Activated naive CD4-positive, alpha-beta T cell treated with Interleukin-2 at 50 U/mL for 16 hours (primary cell): ENCODE measurements around the gene STX5.
"Not testable (repeated sequence)": the region's sequence is repeated elsewhere in the genome, so short reads cannot be mapped to it uniquely, and the experiment has no call there.

Source experiments
- DNase-seq: peaks from one replicate; pipeline ENCODE4 v3.0.0-alpha.2; 2020

The STX5 gene

GRCh38 chr11:62854013-62854824, 22.4 kb upstream of the STX5 start:
- DNase-seq, result no peak

- DNase-seq, result peak; percentile 41
Measured at GRCh38 chr11:62853279-62853965, 21.6 kb upstream of the STX5 start.

- no peak for DNase-seq
Measured at GRCh38 chr11:62852523-62853188, 20.8 kb upstream of the STX5 start.

- DNase-seq, result no peak
Measured at GRCh38 chr11:62851807-62852522, 20.1 kb upstream of the STX5 start.

- DNase-seq, result no peak
Measured at GRCh38 chr11:62850911-62851806, 19.3 kb upstream of the STX5 start.

- no peak for DNase-seq
Measured at GRCh38 chr11:62847767-62848314, 16.0 kb upstream of the STX5 start.

- DNase-seq, result no peak
Measured at GRCh38 chr11:62846177-62846576, 14.3 kb upstream of the STX5 start.

- DNase-seq, result no peak
Measured at GRCh38 chr11:62844154-62844553, 12.3 kb upstream of the STX5 start.

GRCh38 chr11:62843466-62843865, 11.6 kb upstream of the STX5 start:
- no peak for DNase-seq

- DNase-seq, result not testable (repeated sequence)
Measured at GRCh38 chr11:62842891-62843290, 11.0 kb upstream of the STX5 start.

GRCh38 chr11:62842171-62842741, 10.4 kb upstream of the STX5 start:
- peak; percentile 34 for DNase-seq

GRCh38 chr11:62841361-62842170, 9.7 kb upstream of the STX5 start:
- DNase-seq, result peak; percentile 81

GRCh38 chr11:62840721-62841360, 9.0 kb upstream of the STX5 start:
- DNase-seq, result peak; percentile 88

GRCh38 chr11:62839050-62839945, 7.4 kb upstream of the STX5 start, which contains the start of gene WDR74:
TSS of gene WDR74 (minus strand) at chr11:62839590. CDS start at chr11:62839570, 20 bp downstream.
- DNase-seq, result peak; percentile 93

GRCh38 chr11:62835336-62835735, 3.5 kb upstream of the STX5 start:
- no peak for DNase-seq

- DNase-seq, result no peak
Measured at GRCh38 chr11:62832336-62833234, 734 bp upstream of the STX5 start, which contains the start of gene TEX54. TSS of gene TEX54 (minus strand) at chr11:62832841.

- DNase-seq, result no peak
Measured at GRCh38 chr11:62830904-62831519, 839 bp downstream of the STX5 start.
